Sigmoid colon (tissue), 4 donors: ENCODE data around the gene RLN3.

ENCODE experiments used
- POLR2A ChIP-seq, 2 donors: fragments of 450-650 bp; IDR thresholded peaks; one replicate each; pipeline ENCODE4 v1.6.1; 2016; ENCODE audit warnings: antibody characterized with exemption in 2 of 2, mild to moderate bottlenecking in 2 of 2, moderate library complexity in 2 of 2
- POLR2AphosphoS5 ChIP-seq, 4 donors: sonication (generic); formaldehyde crosslinking; IDR thresholded peaks; one replicate each; pipeline ENCODE4 v1.6.1; 2017; ENCODE audit warnings: antibody characterized with exemption in 4 of 4
- TF ChIP-seq, protein P1 (sequence below), 4 experiments: fragments of 450-650 bp in 3 of 4; fragments of 200-600 bp in 1 of 4; IDR thresholded peaks; one replicate each; pipeline ENCODE4 v1.5.1; 2016 to 2019; ENCODE audit warnings: antibody characterized with exemption in 4 of 4, mild to moderate bottlenecking in 3 of 4, moderate library complexity in 2 of 4

DNA sequence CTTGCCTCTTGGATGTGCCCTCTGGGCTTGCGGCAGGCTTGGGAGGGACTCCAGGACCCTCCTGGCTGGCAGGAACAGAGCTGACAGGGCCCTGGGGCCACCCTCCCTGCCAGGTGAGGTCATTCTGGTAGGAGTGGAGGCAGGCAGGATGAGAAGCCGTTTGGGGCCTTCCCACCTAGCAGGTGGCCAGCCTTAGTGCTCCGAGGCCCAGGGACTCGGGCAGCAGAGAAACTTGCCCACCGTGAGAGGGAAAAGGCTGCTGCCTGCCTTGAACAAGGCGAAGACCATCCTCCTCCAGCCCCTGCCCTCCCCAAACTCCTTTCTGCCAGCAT, 30.4 kb upstream of the RLN3 start:
- TF ChIP-seq, protein P1, sequence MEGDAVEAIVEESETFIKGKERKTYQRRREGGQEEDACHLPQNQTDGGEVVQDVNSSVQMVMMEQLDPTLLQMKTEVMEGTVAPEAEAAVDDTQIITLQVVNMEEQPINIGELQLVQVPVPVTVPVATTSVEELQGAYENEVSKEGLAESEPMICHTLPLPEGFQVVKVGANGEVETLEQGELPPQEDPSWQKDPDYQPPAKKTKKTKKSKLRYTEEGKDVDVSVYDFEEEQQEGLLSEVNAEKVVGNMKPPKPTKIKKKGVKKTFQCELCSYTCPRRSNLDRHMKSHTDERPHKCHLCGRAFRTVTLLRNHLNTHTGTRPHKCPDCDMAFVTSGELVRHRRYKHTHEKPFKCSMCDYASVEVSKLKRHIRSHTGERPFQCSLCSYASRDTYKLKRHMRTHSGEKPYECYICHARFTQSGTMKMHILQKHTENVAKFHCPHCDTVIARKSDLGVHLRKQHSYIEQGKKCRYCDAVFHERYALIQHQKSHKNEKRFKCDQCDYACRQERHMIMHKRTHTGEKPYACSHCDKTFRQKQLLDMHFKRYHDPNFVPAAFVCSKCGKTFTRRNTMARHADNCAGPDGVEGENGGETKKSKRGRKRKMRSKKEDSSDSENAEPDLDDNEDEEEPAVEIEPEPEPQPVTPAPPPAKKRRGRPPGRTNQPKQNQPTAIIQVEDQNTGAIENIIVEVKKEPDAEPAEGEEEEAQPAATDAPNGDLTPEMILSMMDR (IDR thresholded peaks at IDR 0.05) = no peak
- TF ChIP-seq POLR2AphosphoS5 (IDR thresholded peaks at IDR 0.05) = no peak
- no peak for TF ChIP-seq POLR2A (IDR thresholded peaks at IDR 0.05)
